ENCODE results near the gene RASL10A. TPM values are rescaled to one million over a fixed set of nuclear protein-coding genes. Genes with fewer than 3 reads are reported as not detected.
"Not testable (repeated sequence)": the region's sequence is repeated elsewhere in the genome, so short reads cannot be mapped to it uniquely, and the experiment has no call there.

The RASL10A gene, protein sequence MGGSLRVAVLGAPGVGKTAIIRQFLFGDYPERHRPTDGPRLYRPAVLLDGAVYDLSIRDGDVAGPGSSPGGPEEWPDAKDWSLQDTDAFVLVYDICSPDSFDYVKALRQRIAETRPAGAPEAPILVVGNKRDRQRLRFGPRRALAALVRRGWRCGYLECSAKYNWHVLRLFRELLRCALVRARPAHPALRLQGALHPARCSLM
- total RNA-seq: 1 to 10 TPM; 1.1 to 2.9 (median 1.6) TPM
- polyA plus RNA-seq: 1.2 TPM
- long read RNA-seq, donor 1: 0 reads
- long read RNA-seq, donor 2, partial matches to known transcripts: 0 of 3 reads
- long read RNA-seq, donor 2, other reads (novel, unspliced or antisense): 1 of 3 reads
- long read RNA-seq, donor 3, partial matches to known transcripts: 1 of 2 reads
- long read RNA-seq, donor 3, other reads (novel, unspliced or antisense): 1 of 2 reads
- long read RNA-seq, donor 4, partial matches to known transcripts: 0 of 1 reads
- long read RNA-seq, donor 4, other reads (novel, unspliced or antisense): 0 of 1 reads

DNA sequence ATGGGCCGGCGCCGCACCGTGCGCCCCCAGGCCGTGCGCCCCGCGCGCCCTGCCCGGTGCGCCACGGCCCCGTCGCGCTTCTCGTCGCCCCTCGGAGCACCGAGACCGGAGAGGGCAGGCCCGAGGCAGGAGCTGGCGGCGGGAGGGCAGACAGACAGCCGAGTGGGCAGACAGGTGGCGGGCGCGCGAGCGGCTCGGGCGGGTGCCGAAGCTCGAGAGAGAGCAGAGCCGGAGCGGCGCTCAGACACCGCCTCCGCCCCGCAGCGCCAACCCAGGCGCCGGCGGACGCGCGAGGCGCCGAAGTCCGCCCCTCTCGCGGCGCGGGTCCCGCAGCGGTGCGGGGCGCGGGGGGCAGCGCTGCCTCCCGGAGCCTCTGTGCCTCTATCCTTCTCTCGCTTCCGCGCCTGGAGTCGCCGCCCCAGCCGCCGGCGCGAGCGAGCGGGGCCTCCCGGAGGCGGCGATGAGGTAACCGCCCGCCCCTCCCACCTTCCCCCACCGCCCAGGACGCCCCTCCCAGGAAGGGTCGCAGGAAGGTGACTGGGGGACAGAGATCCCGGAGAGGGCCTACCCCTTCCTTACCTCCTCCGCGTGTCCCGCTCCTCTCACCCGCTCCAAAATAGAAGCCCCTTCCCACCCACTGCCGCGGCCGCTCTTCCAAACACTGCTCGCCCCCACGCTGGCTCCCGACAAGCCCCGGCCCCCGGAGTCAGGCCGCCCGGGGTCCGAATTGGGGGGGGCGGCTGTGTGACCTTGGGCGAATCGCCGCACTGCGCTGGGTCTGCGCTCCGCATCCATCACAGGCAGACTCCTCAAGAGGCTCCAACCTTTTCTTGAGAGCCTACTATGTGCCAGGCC is at the start of gene RASL10A:
Gene RASL10A (minus strand): TSS at position 412 of the 855 bp plus-strand sequence. CDS start 451 bp downstream, outside the sequence.
- peak; percentile 19 to 72 (median 56) for DNase-seq
- intact Hi-C loops (cut with DNase I): no loop called here
- Histone ChIP-seq H3K27ac (ENCODE audit: low read length) (no peak within 1 kb of the TSS), H3K4me1 (ENCODE audit: control insufficient read depth, insufficient read depth, low read length) (peaks cover 14% of the 10 kb centered on the region), H3K27me3 (ENCODE audit: control insufficient read depth, insufficient read depth) (no peaks in the 10 kb centered on the region), H3K4me3 (ENCODE audit: low read length) (peak within 1 kb of the TSS; percentile 48), H3K9me3 (ENCODE audit: control insufficient read depth, low read length) (no peaks in the 10 kb centered on the region)
- WGBS: 4% methylated on average over 103 of the region's 103 CpGs
- no peak for ATAC-seq

DNA sequence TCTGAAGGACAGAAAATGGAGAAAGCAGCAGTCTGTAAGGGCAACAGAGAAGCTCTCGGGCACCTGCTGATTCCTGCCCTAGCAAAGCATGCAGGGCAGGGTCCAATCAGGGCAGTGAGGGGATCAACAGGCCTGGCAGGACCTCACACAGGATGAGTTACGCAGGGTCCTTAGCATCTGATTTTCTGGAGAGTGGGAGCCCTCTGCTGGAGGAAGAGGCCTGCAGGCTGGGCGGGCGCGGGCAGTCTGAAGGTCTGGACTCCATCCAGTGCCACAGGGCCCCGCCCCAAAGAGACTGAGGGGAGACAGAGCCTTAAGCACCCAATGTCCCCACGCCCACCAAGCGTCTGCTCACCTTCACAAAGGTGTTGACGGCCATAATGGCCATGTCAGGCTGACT is 44.0 kb upstream of the RASL10A start:
- intact Hi-C loops (cut with DNase I): loop anchor here in 1 of 4 donors (5.0 kb wide), 1 partner anchor 52 kb away; the partner anchor contains the start of gene GAS2L1
- WGBS: 26% methylated on average over 9 of the region's 9 CpGs
- no peaks in the 10 kb centered on the region for H3K27me3 ChIP-seq (ENCODE audit: control insufficient read depth, insufficient read depth)
- no peak overlapping the region for H3K4me3 ChIP-seq (ENCODE audit: low read length)
- peaks cover 3% of the 10 kb centered on the region for H3K4me1 ChIP-seq (ENCODE audit: control insufficient read depth, insufficient read depth, low read length)
- no peaks in the 10 kb centered on the region for H3K9me3 ChIP-seq (ENCODE audit: control insufficient read depth, low read length)
- ATAC-seq (peak; percentile 84), DNase-seq (peak; percentile 72 to 88 (median 87))
- H3K27ac ChIP-seq (ENCODE audit: low read length): no peak overlapping the region

DNA sequence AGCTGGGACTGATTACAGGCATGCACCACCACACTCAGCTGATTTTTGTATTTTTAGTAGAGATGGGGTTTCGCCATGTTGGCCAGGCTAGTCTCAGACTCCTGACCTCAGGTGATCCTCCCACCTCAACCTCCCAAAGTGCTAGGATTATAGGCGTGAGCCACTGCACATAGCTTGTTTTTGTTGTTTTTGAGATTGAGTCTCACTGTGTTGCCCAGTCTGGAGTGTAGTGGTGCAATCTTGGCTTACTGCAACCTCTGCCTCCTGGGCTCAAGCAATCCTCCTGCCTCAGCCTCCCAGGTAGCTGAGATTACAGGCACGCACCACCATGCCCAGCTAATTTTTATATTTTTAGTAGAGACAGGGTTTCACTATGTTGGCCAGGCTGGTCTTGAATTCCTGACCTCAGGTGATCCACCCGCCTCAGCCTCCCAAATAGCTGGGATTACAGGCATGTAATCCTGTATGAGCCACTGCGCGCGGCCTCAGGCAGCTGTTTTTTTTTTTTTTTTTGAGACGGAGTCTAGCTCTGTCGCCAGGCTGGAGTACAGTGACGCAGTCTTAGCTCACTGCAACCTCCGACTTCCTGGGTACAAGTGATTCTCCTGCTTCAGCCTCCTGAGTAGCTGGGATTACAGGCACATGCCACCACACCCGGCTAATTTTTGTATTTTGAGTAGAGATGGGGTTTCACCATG is 41.8 kb upstream of the RASL10A start:
- H3K4me1 ChIP-seq (ENCODE audit: control insufficient read depth, insufficient read depth, low read length); H3K27me3 ChIP-seq (ENCODE audit: control insufficient read depth, insufficient read depth); H3K9me3 ChIP-seq (ENCODE audit: control insufficient read depth, low read length); ATAC-seq; H3K4me3 ChIP-seq (ENCODE audit: low read length); DNase-seq; H3K27ac ChIP-seq (ENCODE audit: low read length): not testable (repeated sequence)
- WGBS: 95% methylated on average over 12 of the region's 12 CpGs
- intact Hi-C loops (cut with DNase I): loop anchor here in 1 of 4 donors (5.0 kb wide), 1 partner anchor 50 kb away; the partner anchor contains the start of gene GAS2L1

DNA sequence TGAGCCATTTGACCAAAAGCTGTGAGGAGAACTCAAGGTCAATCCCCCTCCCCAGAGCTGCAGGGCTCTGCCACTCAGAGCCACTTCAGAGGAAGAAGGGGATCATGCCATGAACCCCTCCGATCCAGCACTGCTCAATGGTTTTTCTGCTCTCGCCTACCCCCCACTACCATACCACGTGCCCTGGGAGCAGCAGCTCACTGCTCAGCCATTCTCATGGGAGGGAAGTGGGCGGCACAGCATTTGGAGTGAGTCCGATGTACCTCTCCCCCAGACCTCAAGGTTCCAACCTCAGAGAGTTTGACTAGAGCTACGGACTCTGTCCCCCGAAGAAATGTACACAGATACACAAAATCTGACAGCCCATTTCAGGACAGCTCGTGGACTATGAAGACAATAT is 38.4 kb upstream of the RASL10A start:
- intact Hi-C loops (cut with DNase I): no loop called here
- no peak overlapping the region for H3K27ac ChIP-seq (ENCODE audit: low read length)
- H3K4me1 ChIP-seq (ENCODE audit: control insufficient read depth, insufficient read depth, low read length): no peaks in the 10 kb centered on the region
- WGBS: 95% methylated on average over 8 of the region's 8 CpGs
- ATAC-seq (no peak), DNase-seq (peak in 1 of 3 donors; percentile 1)
- no peak overlapping the region for H3K4me3 ChIP-seq (ENCODE audit: low read length)
- H3K9me3 ChIP-seq (ENCODE audit: control insufficient read depth, low read length): no peaks in the 10 kb centered on the region
- H3K27me3 ChIP-seq (ENCODE audit: control insufficient read depth, insufficient read depth): no peaks in the 10 kb centered on the region

DNA sequence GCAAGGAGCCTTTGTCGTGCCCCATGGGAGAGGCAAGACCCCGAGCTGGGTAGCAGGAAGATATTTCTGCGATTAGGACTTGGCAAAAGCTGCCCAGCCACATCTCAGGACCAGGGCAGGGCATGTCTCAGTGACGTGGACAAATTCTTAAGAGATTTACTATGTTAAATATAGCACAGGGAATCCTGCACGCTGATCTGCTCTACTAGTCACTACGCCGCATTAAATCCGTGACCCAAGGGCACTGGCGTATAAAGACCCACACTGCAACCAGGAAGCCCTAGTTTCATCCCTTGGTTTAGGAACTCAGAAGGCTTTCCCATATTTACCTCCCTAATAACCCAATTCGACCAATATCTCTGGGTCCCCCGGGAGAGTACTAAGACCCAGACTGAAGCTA is 37.8 kb upstream of the RASL10A start:
- H3K4me3 ChIP-seq (ENCODE audit: low read length): no peak overlapping the region
- H3K27me3 ChIP-seq (ENCODE audit: control insufficient read depth, insufficient read depth): no peaks in the 10 kb centered on the region
- DNase-seq (peak in 1 of 3 donors; percentile 4), ATAC-seq (no peak)
- no peaks in the 10 kb centered on the region for H3K4me1 ChIP-seq (ENCODE audit: control insufficient read depth, insufficient read depth, low read length)
- intact Hi-C loops (cut with DNase I): no loop called here
- H3K9me3 ChIP-seq (ENCODE audit: control insufficient read depth, low read length): no peaks in the 10 kb centered on the region
- 90% methylated on average over 11 of the region's 11 CpGs for WGBS
- H3K27ac ChIP-seq (ENCODE audit: low read length): no peak overlapping the region

DNA sequence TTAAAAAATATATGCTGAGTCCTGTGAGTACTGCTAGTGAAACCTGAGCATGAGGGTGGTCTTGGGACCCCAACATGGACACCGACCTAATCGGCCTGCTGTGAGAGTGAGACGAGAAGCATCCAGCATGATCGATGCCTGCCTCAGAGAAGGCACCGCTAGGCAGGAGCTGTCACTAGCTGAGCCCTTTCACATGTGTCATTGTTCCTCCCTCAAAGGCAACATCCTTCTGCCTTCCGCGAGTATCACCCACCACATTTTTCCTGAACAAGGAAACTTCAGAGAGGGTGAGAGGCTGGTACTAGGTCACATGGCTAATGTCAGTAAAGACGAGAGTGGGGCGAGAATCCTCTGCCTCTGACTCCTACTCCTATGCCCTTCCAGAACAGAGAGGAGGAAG is 37.3 kb upstream of the RASL10A start:
- peak in 1 of 3 donors; percentile 2 for DNase-seq
- Histone ChIP-seq H3K9me3 (ENCODE audit: control insufficient read depth, low read length) (no peaks in the 10 kb centered on the region), H3K4me1 (ENCODE audit: control insufficient read depth, insufficient read depth, low read length) (no peaks in the 10 kb centered on the region), H3K27me3 (ENCODE audit: control insufficient read depth, insufficient read depth) (no peaks in the 10 kb centered on the region), H3K27ac (ENCODE audit: low read length) (no peak overlapping the region), H3K4me3 (ENCODE audit: low read length) (no peak overlapping the region)
- WGBS: 86% methylated on average over 9 of the region's 9 CpGs
- intact Hi-C loops (cut with DNase I): no loop called here
- no peak for ATAC-seq

DNA sequence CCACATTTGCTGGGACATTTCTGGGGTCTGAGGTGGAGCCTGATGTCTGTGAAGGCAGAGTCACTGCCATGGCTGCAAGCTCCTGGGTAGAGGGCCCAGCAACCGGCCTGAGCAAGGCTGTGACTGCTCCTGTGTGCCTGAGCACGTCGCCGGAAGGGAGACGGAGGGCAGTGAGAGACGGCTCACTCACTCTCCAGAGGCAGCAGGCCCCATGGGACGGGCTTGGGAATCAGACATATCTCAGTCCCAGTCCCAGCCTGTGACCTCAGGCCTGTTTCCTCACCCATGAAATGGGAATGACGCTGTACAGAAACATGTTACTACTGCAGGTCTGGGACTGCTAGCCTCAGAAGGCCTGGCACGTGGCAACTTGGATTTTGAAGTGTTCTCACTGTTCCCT is 36.4 kb upstream of the RASL10A start:
- H3K27me3 ChIP-seq (ENCODE audit: control insufficient read depth, insufficient read depth): no peaks in the 10 kb centered on the region
- peak in 1 of 3 donors; percentile 14 for DNase-seq
- no peaks in the 10 kb centered on the region for H3K4me1 ChIP-seq (ENCODE audit: control insufficient read depth, insufficient read depth, low read length)
- 79% methylated on average over 9 of the region's 9 CpGs for WGBS
- ATAC-seq: no peak
- no peaks in the 10 kb centered on the region for H3K9me3 ChIP-seq (ENCODE audit: control insufficient read depth, low read length)
- no peak overlapping the region for H3K4me3 ChIP-seq (ENCODE audit: low read length)
- intact Hi-C loops (cut with DNase I): no loop called here
- no peak overlapping the region for H3K27ac ChIP-seq (ENCODE audit: low read length)

DNA sequence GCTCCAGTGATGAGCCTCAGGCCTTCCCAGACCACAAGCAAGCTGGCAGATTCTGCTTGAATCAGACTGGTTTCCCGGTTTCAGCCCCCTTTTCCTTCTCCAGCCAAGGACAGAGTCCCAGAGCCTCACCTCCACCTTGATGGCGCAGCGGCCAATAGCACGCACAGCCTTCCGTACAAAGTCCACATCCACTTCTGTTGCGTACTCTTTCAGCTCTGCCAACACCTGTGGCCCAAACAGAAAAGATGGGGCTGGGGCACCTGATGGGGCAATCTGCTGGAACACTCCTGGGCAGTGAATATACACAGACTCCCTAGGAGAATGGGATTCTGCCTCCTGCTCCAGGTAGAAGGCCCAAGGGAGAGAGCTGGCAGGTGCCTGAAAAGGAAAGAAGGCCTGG is 35.5 kb upstream of the RASL10A start:
- no peaks in the 10 kb centered on the region for H3K9me3 ChIP-seq (ENCODE audit: control insufficient read depth, low read length)
- no peaks in the 10 kb centered on the region for H3K4me1 ChIP-seq (ENCODE audit: control insufficient read depth, insufficient read depth, low read length)
- 97% methylated on average over 6 of the region's 6 CpGs for WGBS
- DNase-seq: peak in 1 of 3 donors; percentile 3
- ATAC-seq: no peak
- no peak overlapping the region for H3K4me3 ChIP-seq (ENCODE audit: low read length)
- no peaks in the 10 kb centered on the region for H3K27me3 ChIP-seq (ENCODE audit: control insufficient read depth, insufficient read depth)
- intact Hi-C loops (cut with DNase I): no loop called here
- H3K27ac ChIP-seq (ENCODE audit: low read length): no peak overlapping the region

DNA sequence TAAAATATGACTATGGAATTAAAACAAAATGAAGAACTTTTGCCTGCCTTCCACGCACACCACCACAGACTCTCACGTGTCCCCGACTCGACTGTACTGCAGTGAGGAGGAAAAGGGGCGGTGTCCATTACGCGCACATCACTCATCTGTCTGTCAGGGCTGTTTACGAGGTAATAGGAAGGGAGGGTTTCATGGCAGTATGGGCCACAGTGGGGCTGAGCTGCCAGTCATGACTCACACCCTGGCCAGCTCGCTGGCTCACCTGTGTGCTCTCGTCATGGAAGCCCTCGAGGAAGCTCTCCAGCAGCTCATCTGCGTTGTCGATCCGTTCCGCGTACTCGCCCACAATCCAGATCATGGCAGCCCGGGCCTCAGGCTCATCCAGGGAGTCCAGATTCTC is 33.5 kb upstream of the RASL10A start:
- Histone ChIP-seq H3K4me1 (ENCODE audit: control insufficient read depth, insufficient read depth, low read length) (no peaks in the 10 kb centered on the region), H3K9me3 (ENCODE audit: control insufficient read depth, low read length) (no peaks in the 10 kb centered on the region), H3K4me3 (ENCODE audit: low read length) (no peak overlapping the region), H3K27ac (ENCODE audit: low read length) (no peak overlapping the region), H3K27me3 (ENCODE audit: control insufficient read depth, insufficient read depth) (no peaks in the 10 kb centered on the region)
- intact Hi-C loops (cut with DNase I): no loop called here
- WGBS: 93% methylated on average over 18 of the region's 18 CpGs
- DNase-seq (peak in 1 of 3 donors; percentile 3), ATAC-seq (no peak)

DNA sequence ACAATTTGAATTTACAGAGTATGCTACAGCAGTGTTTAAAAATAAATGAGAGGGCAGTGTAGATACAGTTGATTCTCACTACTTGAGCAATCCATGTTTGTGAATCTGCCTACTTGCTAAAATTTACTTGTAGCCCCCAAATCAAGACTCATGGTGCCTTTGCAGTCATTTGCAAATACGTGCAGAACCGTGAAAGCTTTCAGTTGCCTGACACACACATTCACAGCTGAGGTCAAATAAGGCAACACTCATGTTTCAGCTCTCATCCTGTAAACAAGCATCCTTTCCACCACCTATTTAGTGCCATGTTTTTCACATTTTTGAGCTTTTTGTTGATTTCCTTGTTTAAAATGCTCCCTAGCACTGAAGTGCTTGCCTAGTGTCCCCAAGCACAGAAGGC is 32.5 kb upstream of the RASL10A start:
- Histone ChIP-seq H3K9me3 (ENCODE audit: control insufficient read depth, low read length) (no peaks in the 10 kb centered on the region), H3K27me3 (ENCODE audit: control insufficient read depth, insufficient read depth) (no peaks in the 10 kb centered on the region), H3K27ac (ENCODE audit: low read length) (no peak overlapping the region), H3K4me1 (ENCODE audit: control insufficient read depth, insufficient read depth, low read length) (no peaks in the 10 kb centered on the region), H3K4me3 (ENCODE audit: low read length) (no peak overlapping the region)
- WGBS: 84% methylated on average over 2 of the region's 2 CpGs
- ATAC-seq: no peak
- intact Hi-C loops (cut with DNase I): no loop called here
- DNase-seq: no peak
